ENCODE data around the gene NOD1.
"Not testable (repeated sequence)": the region's sequence is repeated elsewhere in the genome, so short reads cannot be mapped to it uniquely, and the experiment has no call there.

The NOD1 gene

GRCh38 chr7:30487371-30487770 is 8.8 kb upstream of the NOD1 start:
- DNase-seq (ENCODE audit: low spot score): no peak
- Histone ChIP-seq H3K4ac (ENCODE audit: low read length) (no peak overlapping the region), H3K27ac (replicated peaks; ENCODE audit: low read length) (no peak overlapping the region), H4K91ac (ENCODE audit: low read depth, low read length, poor library complexity) (no peak overlapping the region), H2BK12ac (ENCODE audit: low read length) (no peak overlapping the region), H3K23ac (ENCODE audit: low read depth, low read length, poor library complexity) (no peak overlapping the region), H3K4me2 (ENCODE audit: insufficient read depth, low read length, poor library complexity, severe bottlenecking) (no peak overlapping the region), H4K8ac (ENCODE audit: low read depth, low read length) (no peak overlapping the region), H3K4me1 (ENCODE audit: control insufficient read depth in 2 of 2, insufficient read depth in 1 of 2, low read depth in 1 of 2, low read length in 2 of 2) (no peaks in the 10 kb centered on the region), H3K9me3 (replicated peaks in 1 of 2; ENCODE audit: control insufficient read depth in 2 of 2, insufficient read depth in 1 of 2, low read depth in 1 of 2, low read length in 2 of 2) (peaks cover 3 to 18% of the 10 kb centered on the region in 2 donors), H2AFZ (ENCODE audit: low read length) (no peak overlapping the region), H3K18ac (ENCODE audit: low read length) (no peak overlapping the region), H3K27me3 (ENCODE audit: control insufficient read depth in 3 of 3, insufficient read depth in 3 of 3, low read depth in 1 of 3, low read length in 3 of 3) (peaks cover 0 to 4% (median 0%) of the 10 kb centered on the region in 3 experiments), H2BK5ac (ENCODE audit: low read length) (no peak overlapping the region), H2BK120ac (ENCODE audit: low read depth, low read length) (no peak overlapping the region), H3K79me1 (ENCODE audit: low read depth, low read length) (no peaks in the 10 kb centered on the region), H3K14ac (ENCODE audit: low read length) (no peak overlapping the region), H2BK15ac (ENCODE audit: low read length) (no peak overlapping the region), H3K36me3 (replicated peaks in 1 of 2; ENCODE audit: control insufficient read depth in 2 of 2, insufficient read depth in 2 of 2, low read length in 2 of 2) (no peaks in the 10 kb centered on the region), H3K4me3 (ENCODE audit: low read length in 2 of 2) (no peak overlapping the region), H3K9ac (ENCODE audit: low read depth, low read length, poor library complexity) (no peak overlapping the region), H2AK5ac (ENCODE audit: low read depth, low read length) (no peak overlapping the region)
- WGBS, 2 donors (ENCODE audit: extremely low coverage in 2 of 2, insufficient read length in 2 of 2, insufficient replicate concordance in 1 of 2): no CpG with 5 or more reads among the region's 1 CpG

GRCh38 chr7:30485667-30486066 is 7.1 kb upstream of the NOD1 start:
- Histone ChIP-seq H2BK12ac (ENCODE audit: low read length) (no peak overlapping the region), H2BK120ac (ENCODE audit: low read depth, low read length) (no peak overlapping the region), H3K4me3 (ENCODE audit: low read length in 2 of 2) (no peak overlapping the region), H3K4me2 (ENCODE audit: insufficient read depth, low read length, poor library complexity, severe bottlenecking) (no peak overlapping the region), H3K9me3 (replicated peaks in 1 of 2; ENCODE audit: control insufficient read depth in 2 of 2, insufficient read depth in 1 of 2, low read depth in 1 of 2, low read length in 2 of 2) (peaks cover 3 to 7% of the 10 kb centered on the region in 2 donors), H3K27me3 (ENCODE audit: control insufficient read depth in 3 of 3, insufficient read depth in 3 of 3, low read depth in 1 of 3, low read length in 3 of 3) (peaks cover 0 to 16% (median 0%) of the 10 kb centered on the region in 3 experiments), H3K9ac (ENCODE audit: low read depth, low read length, poor library complexity) (no peak overlapping the region), H3K14ac (ENCODE audit: low read length) (no peak overlapping the region), H3K36me3 (replicated peaks in 1 of 2; ENCODE audit: control insufficient read depth in 2 of 2, insufficient read depth in 2 of 2, low read length in 2 of 2) (no peaks in the 10 kb centered on the region), H3K23ac (ENCODE audit: low read depth, low read length, poor library complexity) (no peak overlapping the region), H2AK5ac (ENCODE audit: low read depth, low read length) (no peak overlapping the region), H3K4ac (ENCODE audit: low read length) (no peak overlapping the region), H2AFZ (ENCODE audit: low read length) (no peak overlapping the region), H2BK15ac (ENCODE audit: low read length) (no peak overlapping the region), H3K27ac (replicated peaks; ENCODE audit: low read length) (no peak overlapping the region), H4K8ac (ENCODE audit: low read depth, low read length) (no peak overlapping the region), H3K4me1 (ENCODE audit: control insufficient read depth in 2 of 2, insufficient read depth in 1 of 2, low read depth in 1 of 2, low read length in 2 of 2) (no peaks in the 10 kb centered on the region), H4K91ac (ENCODE audit: low read depth, low read length, poor library complexity) (peak overlapping the region; percentile 8), H3K18ac (ENCODE audit: low read length) (no peak overlapping the region), H2BK5ac (ENCODE audit: low read length) (no peak overlapping the region), H3K79me1 (ENCODE audit: low read depth, low read length) (no peaks in the 10 kb centered on the region)
- DNase-seq (ENCODE audit: low spot score): no peak
- no CpG with 5 or more reads among the region's 1 CpG for WGBS, 2 donors (ENCODE audit: extremely low coverage in 2 of 2, insufficient read length in 2 of 2, insufficient replicate concordance in 1 of 2)

GRCh38 chr7:30481416-30481815 is 2.8 kb upstream of the NOD1 start:
- not testable (repeated sequence) for H2BK15ac ChIP-seq (ENCODE audit: low read length); H2BK120ac ChIP-seq (ENCODE audit: low read depth, low read length); H3K79me1 ChIP-seq (ENCODE audit: low read depth, low read length); H2AFZ ChIP-seq (ENCODE audit: low read length); H3K4me3 ChIP-seq (ENCODE audit: low read length in 2 of 2); H3K14ac ChIP-seq (ENCODE audit: low read length); H3K18ac ChIP-seq (ENCODE audit: low read length); H2AK5ac ChIP-seq (ENCODE audit: low read depth, low read length); H3K4me1 ChIP-seq (ENCODE audit: control insufficient read depth in 2 of 2, insufficient read depth in 1 of 2, low read depth in 1 of 2, low read length in 2 of 2); H4K8ac ChIP-seq (ENCODE audit: low read depth, low read length); H2BK5ac ChIP-seq (ENCODE audit: low read length); H3K4ac ChIP-seq (ENCODE audit: low read length); H3K9ac ChIP-seq (ENCODE audit: low read depth, low read length, poor library complexity); H2BK12ac ChIP-seq (ENCODE audit: low read length); H3K9me3 ChIP-seq (replicated peaks in 1 of 2; ENCODE audit: control insufficient read depth in 2 of 2, insufficient read depth in 1 of 2, low read depth in 1 of 2, low read length in 2 of 2); H4K91ac ChIP-seq (ENCODE audit: low read depth, low read length, poor library complexity); H3K23ac ChIP-seq (ENCODE audit: low read depth, low read length, poor library complexity); H3K27ac ChIP-seq (replicated peaks; ENCODE audit: low read length); DNase-seq (ENCODE audit: low spot score); H3K4me2 ChIP-seq (ENCODE audit: insufficient read depth, low read length, poor library complexity, severe bottlenecking); H3K36me3 ChIP-seq (replicated peaks in 1 of 2; ENCODE audit: control insufficient read depth in 2 of 2, insufficient read depth in 2 of 2, low read length in 2 of 2)
- WGBS, 2 donors (ENCODE audit: extremely low coverage in 2 of 2, insufficient read length in 2 of 2, insufficient replicate concordance in 1 of 2): no CpG with 5 or more reads among the region's 9 CpGs
- peaks cover 0 to 28% (median 0%) of the 10 kb centered on the region in 3 experiments for H3K27me3 ChIP-seq (ENCODE audit: control insufficient read depth in 3 of 3, insufficient read depth in 3 of 3, low read depth in 1 of 3, low read length in 3 of 3)

GRCh38 chr7:30479202-30480120 is 877 bp upstream of the NOD1 start:
- H3K27ac ChIP-seq (replicated peaks; ENCODE audit: low read length): no peak overlapping the region
- H3K23ac ChIP-seq (ENCODE audit: low read depth, low read length, poor library complexity): no peak overlapping the region
- H3K27me3 ChIP-seq (ENCODE audit: control insufficient read depth in 3 of 3, insufficient read depth in 3 of 3, low read depth in 1 of 3, low read length in 3 of 3): peaks cover 0 to 28% (median 0%) of the 10 kb centered on the region in 3 experiments
- no peak overlapping the region for H4K91ac ChIP-seq (ENCODE audit: low read depth, low read length, poor library complexity)
- no peak overlapping the region for H3K4ac ChIP-seq (ENCODE audit: low read length)
- H3K4me3 ChIP-seq (ENCODE audit: low read length in 2 of 2): peak overlapping the region in 1 of 2 donors; percentile 61
- H4K8ac ChIP-seq (ENCODE audit: low read depth, low read length): no peak overlapping the region
- H2BK5ac ChIP-seq (ENCODE audit: low read length): no peak overlapping the region
- no CpG with 5 or more reads among the region's 14 CpGs for WGBS, 2 donors (ENCODE audit: extremely low coverage in 2 of 2, insufficient read length in 2 of 2, insufficient replicate concordance in 1 of 2)
- H3K4me1 ChIP-seq (ENCODE audit: control insufficient read depth in 2 of 2, insufficient read depth in 1 of 2, low read depth in 1 of 2, low read length in 2 of 2): peaks cover 2 to 3% of the 10 kb centered on the region in 2 donors
- H3K18ac ChIP-seq (ENCODE audit: low read length): no peak overlapping the region
- H3K14ac ChIP-seq (ENCODE audit: low read length): no peak overlapping the region
- no peaks in the 10 kb centered on the region for H3K36me3 ChIP-seq (replicated peaks in 1 of 2; ENCODE audit: control insufficient read depth in 2 of 2, insufficient read depth in 2 of 2, low read length in 2 of 2)
- no peak overlapping the region for H2BK120ac ChIP-seq (ENCODE audit: low read depth, low read length)
- H3K4me2 ChIP-seq (ENCODE audit: insufficient read depth, low read length, poor library complexity, severe bottlenecking): no peak overlapping the region
- no peak overlapping the region for H3K9ac ChIP-seq (ENCODE audit: low read depth, low read length, poor library complexity)
- no peaks in the 10 kb centered on the region for H3K79me1 ChIP-seq (ENCODE audit: low read depth, low read length)
- no peak overlapping the region for H2BK12ac ChIP-seq (ENCODE audit: low read length)
- H2AFZ ChIP-seq (ENCODE audit: low read length): peak overlapping the region; percentile 99
- H2AK5ac ChIP-seq (ENCODE audit: low read depth, low read length): no peak overlapping the region
- H2BK15ac ChIP-seq (ENCODE audit: low read length): no peak overlapping the region
- no peaks in the 10 kb centered on the region for H3K9me3 ChIP-seq (replicated peaks in 1 of 2; ENCODE audit: control insufficient read depth in 2 of 2, insufficient read depth in 1 of 2, low read depth in 1 of 2, low read length in 2 of 2)
- DNase-seq (ENCODE audit: low spot score): no peak
